ENCODE measurements around the gene TMEM179B. TPM values are rescaled to one million over a fixed set of nuclear protein-coding genes. Genes with fewer than 3 reads are reported as not detected.
A peak's percentile ranks its signal among the peaks of the same experiment; 100 is the strongest.

The TMEM179B gene
- total and polyA plus RNA-seq, 2 of the 13 experiments (the other 11 are each of a cell fraction or from before 2014, with no cell fraction given) = 24.8 to 25.7 TPM

GRCh38 chr11:62753736-62754603 lies 33.2 kb upstream of the TMEM179B start, which contains the start of gene ZBTB3 (continued):
- TF ChIP-seq CBX2 (IDR thresholded peaks at IDR 0.05; ENCODE audit: low read depth, low read length) (no peak), CBX2 (CRISPR knock-in tag; IDR thresholded peaks at IDR 0.05; ENCODE audit: low read depth) (no peak), ZNF224 (CRISPR knock-in tag; IDR thresholded peaks at IDR 0.05) (no peak), ZNF124 (CRISPR knock-in tag; IDR thresholded peaks at IDR 0.05) (no peak), MBD4 (IDR thresholded peaks at IDR 0.05; ENCODE audit: borderline replicate concordance, low read length) (no peak), SMC3 (IDR thresholded peaks at IDR 0.05; ENCODE audit: low read length) (no peak), THAP11 (CRISPR knock-in tag; IDR thresholded peaks at IDR 0.05) (peak; percentile 53; the same call in 1 of the 2 replicates), SOX5 (CRISPR knock-in tag; IDR thresholded peaks at IDR 0.05; ENCODE audit: borderline replicate concordance) (no peak), RELA (CRISPR knock-in tag; IDR thresholded peaks at IDR 0.05) (no peak), REXO4 (CRISPR knock-in tag; IDR thresholded peaks at IDR 0.05; ENCODE audit: borderline replicate concordance) (no peak), GATAD1 (CRISPR knock-in tag; IDR thresholded peaks at IDR 0.05) (peak; percentile 86), JUND (CRISPR knock-in tag; IDR thresholded peaks at IDR 0.05) (no peak; the same call in 1 of the 2 replicates), PAXIP1 (CRISPR knock-in tag; conservative IDR thresholded peaks at IDR 0.05) (peak; percentile 40; the same call in 1 of the 2 replicates), ZNF484 (CRISPR knock-in tag; IDR thresholded peaks at IDR 0.05; ENCODE audit: borderline replicate concordance, low read depth) (no peak)
- TF ChIP-seq, protein P1, sequence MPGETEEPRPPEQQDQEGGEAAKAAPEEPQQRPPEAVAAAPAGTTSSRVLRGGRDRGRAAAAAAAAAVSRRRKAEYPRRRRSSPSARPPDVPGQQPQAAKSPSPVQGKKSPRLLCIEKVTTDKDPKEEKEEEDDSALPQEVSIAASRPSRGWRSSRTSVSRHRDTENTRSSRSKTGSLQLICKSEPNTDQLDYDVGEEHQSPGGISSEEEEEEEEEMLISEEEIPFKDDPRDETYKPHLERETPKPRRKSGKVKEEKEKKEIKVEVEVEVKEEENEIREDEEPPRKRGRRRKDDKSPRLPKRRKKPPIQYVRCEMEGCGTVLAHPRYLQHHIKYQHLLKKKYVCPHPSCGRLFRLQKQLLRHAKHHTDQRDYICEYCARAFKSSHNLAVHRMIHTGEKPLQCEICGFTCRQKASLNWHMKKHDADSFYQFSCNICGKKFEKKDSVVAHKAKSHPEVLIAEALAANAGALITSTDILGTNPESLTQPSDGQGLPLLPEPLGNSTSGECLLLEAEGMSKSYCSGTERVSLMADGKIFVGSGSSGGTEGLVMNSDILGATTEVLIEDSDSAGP (CRISPR knock-in tag; IDR thresholded peaks at IDR 0.05; ENCODE audit: borderline replicate concordance) = peak; percentile 67; the same call in 1 of the 2 replicates
- TF ChIP-seq, protein P2, sequence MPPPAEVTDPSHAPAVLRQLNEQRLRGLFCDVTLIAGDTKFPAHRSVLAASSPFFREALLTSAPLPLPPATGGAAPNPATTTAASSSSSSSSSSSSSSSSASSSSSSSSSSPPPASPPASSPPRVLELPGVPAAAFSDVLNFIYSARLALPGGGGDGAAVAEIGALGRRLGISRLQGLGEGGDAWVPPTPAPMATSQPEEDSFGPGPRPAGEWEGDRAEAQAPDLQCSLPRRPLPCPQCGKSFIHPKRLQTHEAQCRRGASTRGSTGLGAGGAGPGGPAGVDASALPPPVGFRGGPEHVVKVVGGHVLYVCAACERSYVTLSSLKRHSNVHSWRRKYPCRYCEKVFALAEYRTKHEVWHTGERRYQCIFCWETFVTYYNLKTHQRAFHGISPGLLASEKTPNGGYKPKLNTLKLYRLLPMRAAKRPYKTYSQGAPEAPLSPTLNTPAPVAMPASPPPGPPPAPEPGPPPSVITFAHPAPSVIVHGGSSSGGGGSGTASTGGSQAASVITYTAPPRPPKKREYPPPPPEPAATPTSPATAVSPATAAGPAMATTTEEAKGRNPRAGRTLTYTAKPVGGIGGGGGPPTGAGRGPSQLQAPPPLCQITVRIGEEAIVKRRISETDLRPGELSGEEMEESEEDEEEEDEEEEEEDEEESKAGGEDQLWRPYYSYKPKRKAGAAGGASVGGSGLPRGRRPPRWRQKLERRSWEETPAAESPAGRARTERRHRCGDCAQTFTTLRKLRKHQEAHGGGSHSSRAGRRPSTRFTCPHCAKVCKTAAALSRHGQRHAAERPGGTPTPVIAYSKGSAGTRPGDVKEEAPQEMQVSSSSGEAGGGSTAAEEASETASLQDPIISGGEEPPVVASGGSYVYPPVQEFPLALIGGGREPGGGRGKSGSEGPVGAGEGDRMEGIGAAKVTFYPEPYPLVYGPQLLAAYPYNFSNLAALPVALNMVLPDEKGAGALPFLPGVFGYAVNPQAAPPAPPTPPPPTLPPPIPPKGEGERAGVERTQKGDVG (CRISPR knock-in tag; IDR thresholded peaks at IDR 0.05; ENCODE audit: borderline replicate concordance) = no peak
- TF ChIP-seq, protein P3, sequence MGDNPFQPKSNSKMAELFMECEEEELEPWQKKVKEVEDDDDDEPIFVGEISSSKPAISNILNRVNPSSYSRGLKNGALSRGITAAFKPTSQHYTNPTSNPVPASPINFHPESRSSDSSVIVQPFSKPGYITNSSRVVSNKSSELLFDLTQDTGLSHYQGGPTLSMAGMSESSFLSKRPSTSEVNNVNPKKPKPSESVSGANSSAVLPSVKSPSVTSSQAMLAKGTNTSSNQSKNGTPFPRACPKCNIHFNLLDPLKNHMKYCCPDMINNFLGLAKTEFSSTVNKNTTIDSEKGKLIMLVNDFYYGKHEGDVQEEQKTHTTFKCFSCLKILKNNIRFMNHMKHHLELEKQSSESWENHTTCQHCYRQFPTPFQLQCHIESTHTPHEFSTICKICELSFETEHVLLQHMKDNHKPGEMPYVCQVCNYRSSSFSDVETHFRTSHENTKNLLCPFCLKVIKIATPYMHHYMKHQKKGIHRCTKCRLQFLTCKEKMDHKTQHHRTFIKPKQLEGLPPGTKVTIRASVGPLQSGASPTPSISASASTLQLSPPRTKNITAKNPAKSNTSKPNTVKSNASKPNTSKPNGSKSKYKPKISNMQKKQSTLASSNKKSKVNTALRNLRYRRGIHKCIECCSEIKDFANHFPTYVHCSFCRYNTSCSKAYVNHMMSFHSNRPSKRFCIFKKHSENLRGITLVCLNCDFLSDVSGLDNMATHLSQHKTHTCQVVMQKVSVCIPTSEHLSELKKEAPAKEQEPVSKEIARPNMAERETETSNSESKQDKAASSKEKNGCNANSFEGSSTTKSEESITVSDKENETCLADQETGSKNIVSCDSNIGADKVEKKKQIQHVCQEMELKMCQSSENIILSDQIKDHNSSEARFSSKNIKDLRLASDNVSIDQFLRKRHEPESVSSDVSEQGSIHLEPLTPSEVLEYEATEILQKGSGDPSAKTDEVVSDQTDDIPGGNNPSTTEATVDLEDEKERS (CRISPR knock-in tag; IDR thresholded peaks at IDR 0.05) = no peak
